ENCODE measurements around the gene KCND1. TPM values are rescaled to one million over a fixed set of nuclear protein-coding genes. Genes with fewer than 3 reads are reported as not detected.
A peak's percentile ranks its signal among the peaks of the same experiment; 100 is the strongest.

The KCND1 gene
- 1 to 10 TPM; 2.4 to 2.5 TPM for total RNA-seq

DNA sequence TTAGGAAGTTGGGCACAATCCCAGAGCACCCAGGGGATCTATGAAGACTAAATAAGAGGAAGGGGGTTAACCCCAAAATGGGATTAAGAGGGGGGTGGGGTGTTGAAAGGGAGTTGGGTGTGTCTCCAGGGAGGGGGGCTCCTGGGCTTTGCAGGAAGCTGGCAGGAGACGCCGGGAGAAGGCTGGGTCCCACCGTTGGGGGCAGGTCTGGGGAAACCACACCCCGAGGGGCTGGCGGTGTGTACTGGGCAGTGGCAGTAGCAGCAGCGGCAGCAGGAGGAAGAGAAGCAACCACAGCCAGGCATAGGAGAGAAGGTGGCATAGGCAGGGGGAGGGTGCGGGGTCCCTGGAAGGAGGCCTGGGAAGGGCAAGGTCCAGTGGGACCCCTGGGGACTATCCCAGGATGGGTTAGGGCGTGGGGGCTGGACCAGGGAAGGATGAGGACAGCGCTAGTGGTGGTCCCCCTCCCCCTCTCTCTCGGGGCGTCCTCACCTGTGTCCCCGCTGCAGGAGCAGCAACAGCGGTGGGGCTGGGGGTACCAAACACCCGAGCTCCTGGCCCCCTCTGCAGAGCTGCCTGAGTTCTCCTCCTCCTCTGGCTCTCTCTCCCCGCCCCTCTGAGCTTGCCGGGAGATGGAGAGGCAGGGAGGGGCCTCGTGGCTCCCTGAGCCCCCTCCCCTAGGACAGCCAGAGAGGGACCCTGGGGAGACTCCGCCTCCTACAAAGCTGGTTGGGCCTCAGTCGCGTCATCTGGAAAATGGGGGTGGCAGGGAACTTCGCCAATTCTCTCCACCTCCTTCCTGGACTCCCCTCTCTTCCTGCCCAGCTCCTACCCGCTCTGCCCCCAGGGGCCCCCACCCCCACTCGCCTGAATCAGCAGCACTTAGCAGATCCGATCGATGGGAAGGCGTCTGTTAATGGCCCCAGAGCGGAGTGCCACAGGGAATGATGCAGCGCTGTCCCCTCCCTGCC is at the start of gene KCND1:
TSS of gene KCND1 (minus strand) at position 596 of the 971 bp plus-strand sequence. CDS start 1,573 bp downstream, outside the sequence.
- POLR2A ChIA-PET, result no interaction called here

DNA sequence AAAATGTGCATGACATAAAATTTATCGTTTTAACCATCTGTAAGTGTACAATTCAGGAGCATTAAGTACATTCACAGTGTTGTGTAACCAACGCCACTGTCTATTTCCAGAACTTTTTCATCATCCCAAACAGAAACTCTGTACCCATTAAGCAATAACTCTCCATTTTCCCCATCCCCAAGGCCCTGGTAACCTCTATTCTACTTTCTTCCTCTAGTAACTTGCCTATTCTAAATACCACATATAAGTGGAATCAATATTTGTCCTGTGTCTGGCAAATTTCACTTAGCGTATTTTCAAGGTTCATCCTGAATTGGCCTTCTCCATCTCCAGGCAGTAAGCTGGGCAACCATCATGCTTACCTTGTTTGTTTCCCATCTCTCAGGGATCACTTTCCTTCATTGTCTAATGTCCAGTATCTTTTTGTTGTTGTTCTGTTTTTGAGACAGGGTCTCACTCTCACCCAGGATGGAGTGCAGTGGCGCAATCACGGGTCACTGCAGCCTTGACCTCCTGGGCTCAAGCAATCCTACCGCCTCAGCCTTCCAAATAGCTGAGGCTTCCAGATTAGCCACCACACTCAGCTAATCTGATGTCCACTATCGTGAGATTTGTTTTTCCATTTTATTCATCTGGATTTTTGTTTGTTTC is 48.1 kb upstream of the KCND1 start:
- H3K9me3 Mint-ChIP-seq, result no peaks in the 10 kb centered on the region
- no peak for DNase-seq
- no peaks in the 10 kb centered on the region for H3K27me3 Mint-ChIP-seq
- ChIA-PET CTCF (no interaction called here), POLR2A (interaction anchor here (0.6 kb wide), 1 partner anchor 20 kb away, joined by 3 read pairs; no protein-coding TSS in a partner anchor)
- H3K4me3 Mint-ChIP-seq, result no peak overlapping the region
- intact Hi-C loops (cut with micrococcal nuclease), result no loop called here
- no peak overlapping the region for H3K27ac Mint-ChIP-seq
- no peaks in the 10 kb centered on the region for H3K4me1 Mint-ChIP-seq (ENCODE audit: low read depth)
- peaks cover 3% of the 10 kb centered on the region for H3K36me3 Mint-ChIP-seq

More for the DNA sequence above, at the start of gene KCND1:
- H3K4me1 Mint-ChIP-seq (ENCODE audit: low read depth), result peaks cover 16% of the 10 kb centered on the region
- H3K27me3 Mint-ChIP-seq, result no peaks in the 10 kb centered on the region
- intact Hi-C loops (cut with micrococcal nuclease), result no loop called here
- CTCF ChIA-PET, result interaction anchor here (0.7 to 1.7 kb wide), 5 partner anchors 10 to 79 kb away, joined by 3 to 5 read pairs (median 3); no protein-coding TSS in a partner anchor
- H3K9me3 Mint-ChIP-seq, result no peaks in the 10 kb centered on the region
- H3K36me3 Mint-ChIP-seq, result peaks cover 9% of the 10 kb centered on the region
- DNase-seq, result peak; percentile 32
- no peak within 1 kb of the TSS for H3K27ac Mint-ChIP-seq
- peak within 1 kb of the TSS; percentile 35 for H3K4me3 Mint-ChIP-seq

DNA sequence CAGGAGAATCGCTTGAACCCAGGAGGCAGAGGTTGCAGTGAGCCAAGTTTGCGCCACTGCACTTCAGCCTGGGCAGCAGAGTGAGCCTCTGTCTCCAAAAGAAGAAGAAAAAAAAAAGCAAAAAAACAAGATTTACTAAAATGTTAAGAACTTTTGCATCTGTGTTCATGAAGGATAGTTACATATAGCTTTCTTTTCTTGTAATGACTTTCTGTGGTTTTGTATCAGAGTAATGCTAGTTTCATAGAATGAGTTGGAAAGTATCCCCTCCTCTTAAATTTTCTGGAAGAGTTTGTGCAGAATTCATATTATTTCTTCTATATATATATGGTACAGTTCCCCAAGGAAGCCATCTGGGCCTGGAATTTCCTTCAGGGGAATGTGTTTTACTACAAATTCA is 47.4 kb upstream of the KCND1 start:
- DNase-seq, result no peak
- ChIA-PET POLR2A (interaction anchor here (0.6 kb wide), 1 partner anchor 21 kb away, joined by 3 read pairs; no protein-coding TSS in a partner anchor), CTCF (no interaction called here)
- Mint-ChIP-seq H3K27ac (no peak overlapping the region), H3K36me3 (no peaks in the 10 kb centered on the region), H3K4me3 (no peak overlapping the region), H3K27me3 (no peaks in the 10 kb centered on the region), H3K4me1 (ENCODE audit: low read depth) (no peaks in the 10 kb centered on the region), H3K9me3 (no peaks in the 10 kb centered on the region)
- intact Hi-C loops (cut with micrococcal nuclease), result no loop called here

DNA sequence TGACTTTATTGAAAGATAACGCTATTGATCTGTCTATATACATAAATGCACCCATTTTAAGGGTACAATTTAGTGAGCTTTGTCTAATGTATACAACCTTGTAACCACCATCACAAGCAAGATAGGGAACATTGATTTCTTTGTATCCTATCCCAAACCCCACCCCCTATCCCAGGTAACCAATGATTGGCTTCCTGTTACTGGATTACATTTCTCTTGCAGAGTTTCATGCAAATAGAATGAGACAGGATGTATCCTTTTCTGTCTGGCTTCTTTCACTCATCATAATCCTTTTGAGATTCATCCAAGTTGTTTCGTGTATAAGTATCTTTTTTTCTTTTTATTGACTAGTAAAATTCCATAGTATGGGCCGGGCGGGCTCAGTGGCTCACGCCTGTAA is 32.1 kb upstream of the KCND1 start:
- POLR2A ChIA-PET, result no interaction called here
- intact Hi-C loops (cut with micrococcal nuclease), result no loop called here

DNA sequence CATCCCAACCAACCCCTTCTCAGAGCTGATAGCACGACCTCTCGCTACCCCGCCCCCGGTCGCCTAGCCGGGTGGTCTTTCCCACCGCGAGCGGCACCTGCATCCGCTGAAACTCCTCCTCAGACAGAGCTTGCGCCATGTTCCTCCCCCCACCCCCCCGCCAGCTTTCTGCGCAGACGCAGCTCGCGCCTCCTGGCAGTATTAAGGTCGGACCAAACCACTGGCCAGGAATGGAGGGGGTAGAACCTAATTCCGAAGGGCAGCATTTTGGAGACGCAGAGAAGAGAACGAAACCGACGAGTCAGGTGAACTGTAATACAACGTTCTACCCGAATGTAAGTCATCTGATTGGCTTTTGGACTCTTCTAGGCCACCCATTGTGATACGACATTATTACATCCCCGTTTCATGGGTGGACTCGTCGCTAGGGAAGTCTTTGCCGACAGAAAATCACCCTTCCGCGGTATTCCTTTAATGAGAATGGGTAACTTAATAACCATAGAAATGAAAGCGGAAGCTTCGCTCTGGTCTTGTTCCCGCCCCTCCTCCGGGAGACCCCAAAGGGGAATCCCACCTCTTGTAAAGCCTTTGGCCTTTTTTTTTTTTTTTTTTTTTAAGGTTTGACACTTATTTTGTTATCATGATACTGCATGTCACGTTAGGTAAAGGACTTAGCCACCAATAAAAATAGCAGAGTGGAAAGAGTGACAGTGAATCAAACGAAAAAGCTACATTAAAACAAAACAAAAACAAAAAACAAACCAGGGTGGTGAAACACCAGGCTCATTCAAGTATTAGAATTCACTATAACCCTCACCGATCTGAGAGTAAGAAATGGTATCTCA is 30.7 kb upstream of the KCND1 start, which contains the start of gene GRIPAP1:
TSS of gene GRIPAP1 (minus strand) at position 174 of the 845 bp plus-strand sequence. CDS start at position 139, 35 bp downstream.
- ChIA-PET POLR2A (interaction anchor here (0.5 to 1.3 kb wide), 8 partner anchors 22 to 370 kb away, joined by 3 to 11 read pairs (median 3); partner anchors contain the start of genes PQBP1, TFE3 and TIMM17B), CTCF (interaction anchor here (0.9 kb wide), 1 partner anchor 41 kb away, joined by 3 read pairs; the partner anchor contains the start of gene TFE3)
- peak within 1 kb of the TSS; percentile 99 for H3K4me3 Mint-ChIP-seq
- peaks cover 35% of the 10 kb centered on the region for H3K4me1 Mint-ChIP-seq (ENCODE audit: low read depth)
- intact Hi-C loops (cut with micrococcal nuclease), result loop anchor here (1.0 kb wide), 3 partner anchors 10 to 44 kb away; partner anchors contain the start of gene TFE3
- no peaks in the 10 kb centered on the region for H3K9me3 Mint-ChIP-seq
- H3K27me3 Mint-ChIP-seq, result no peaks in the 10 kb centered on the region
- peak within 1 kb of the TSS; percentile 98 for H3K27ac Mint-ChIP-seq
- H3K36me3 Mint-ChIP-seq, result peaks cover 20% of the 10 kb centered on the region
- DNase-seq, result peak; percentile 85

More for the DNA sequence above, 32.1 kb upstream of the KCND1 start:
- Mint-ChIP-seq H3K9me3 (no peaks in the 10 kb centered on the region), H3K4me3 (peak overlapping the region; percentile 56), H3K27ac (peak overlapping the region; percentile 60), H3K36me3 (peaks cover 7% of the 10 kb centered on the region), H3K4me1 (ENCODE audit: low read depth) (peaks cover 23% of the 10 kb centered on the region), H3K27me3 (no peaks in the 10 kb centered on the region)
- no peak for DNase-seq
- CTCF ChIA-PET, result no interaction called here

DNA sequence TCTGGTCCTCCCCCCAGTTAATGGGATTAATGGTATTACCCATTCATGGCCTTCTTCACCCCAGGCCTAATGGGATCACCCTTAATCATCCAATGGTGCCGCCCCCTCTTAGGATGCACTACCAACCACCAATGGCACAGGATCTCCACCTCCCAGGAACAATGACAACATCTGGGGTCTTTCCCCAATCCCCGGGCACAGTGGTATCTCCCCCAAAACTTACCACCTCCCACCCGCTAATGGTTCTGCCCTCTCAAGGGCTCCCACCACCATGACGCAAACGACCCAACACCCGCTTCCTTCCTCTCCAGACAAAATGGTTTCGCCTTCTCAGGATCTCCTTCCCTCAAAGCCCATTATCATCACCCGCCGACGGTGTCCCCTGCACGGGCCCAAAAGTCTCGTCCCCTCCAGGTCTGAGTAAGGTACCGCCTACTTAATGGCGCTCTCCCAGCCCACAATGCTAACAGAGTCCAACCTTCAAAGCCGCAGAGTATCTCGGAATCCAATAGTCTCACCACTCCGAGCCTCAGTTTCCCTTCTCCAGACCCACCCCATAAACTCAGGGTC is 30.0 kb upstream of the KCND1 start:
- intact Hi-C loops (cut with micrococcal nuclease), result loop anchor here (1.0 kb wide), 3 partner anchors 11 to 43 kb away; partner anchors contain the start of gene TFE3
- DNase-seq, result peak; percentile 67
- POLR2A ChIA-PET, result interaction anchor here (0.6 to 1.3 kb wide), 4 partner anchors 41 to 175 kb away, joined by 3 to 11 read pairs (median 4); partner anchors contain the start of genes PQBP1, TFE3 and TIMM17B

DNA sequence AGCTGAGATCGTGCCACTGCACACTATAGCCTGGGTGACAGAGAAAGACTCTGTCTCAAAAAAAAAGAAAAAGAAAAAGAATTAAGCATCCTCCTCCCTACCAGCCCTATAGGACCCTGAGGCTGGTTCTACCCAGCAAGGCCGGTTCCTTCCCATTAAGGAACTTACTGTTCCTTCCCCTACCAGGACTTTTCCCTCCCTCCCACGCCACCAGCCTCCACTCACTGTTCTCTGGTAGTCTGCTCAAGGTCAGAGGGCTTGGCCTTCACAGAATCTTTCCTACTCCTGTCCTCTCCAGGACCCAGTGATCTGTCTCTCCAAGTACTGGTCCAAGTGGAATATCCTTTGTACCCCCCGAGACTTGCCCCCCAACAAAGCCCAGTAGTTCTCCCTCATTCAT is 29.0 kb upstream of the KCND1 start:
- intact Hi-C loops (cut with micrococcal nuclease), result no loop called here
- H3K36me3 Mint-ChIP-seq, result peaks cover 27% of the 10 kb centered on the region
- CTCF ChIA-PET, result no interaction called here
- DNase-seq, result no peak
- H3K27ac Mint-ChIP-seq, result peak overlapping the region; percentile 98
- no peaks in the 10 kb centered on the region for H3K9me3 Mint-ChIP-seq
- H3K4me1 Mint-ChIP-seq (ENCODE audit: low read depth), result peaks cover 44% of the 10 kb centered on the region
- H3K27me3 Mint-ChIP-seq, result no peaks in the 10 kb centered on the region
- peak overlapping the region; percentile 99 for H3K4me3 Mint-ChIP-seq
- POLR2A ChIA-PET, result no interaction called here

More for the DNA sequence above, 30.0 kb upstream of the KCND1 start:
- peak overlapping the region; percentile 99 for H3K4me3 Mint-ChIP-seq
- peak overlapping the region; percentile 98 for H3K27ac Mint-ChIP-seq
- H3K27me3 Mint-ChIP-seq, result no peaks in the 10 kb centered on the region
- H3K4me1 Mint-ChIP-seq (ENCODE audit: low read depth), result peaks cover 42% of the 10 kb centered on the region
- no peaks in the 10 kb centered on the region for H3K9me3 Mint-ChIP-seq
- H3K36me3 Mint-ChIP-seq, result peaks cover 26% of the 10 kb centered on the region
- CTCF ChIA-PET, result interaction anchor here (0.9 kb wide), 1 partner anchor 42 kb away, joined by 3 read pairs; the partner anchor contains the start of gene TFE3

DNA sequence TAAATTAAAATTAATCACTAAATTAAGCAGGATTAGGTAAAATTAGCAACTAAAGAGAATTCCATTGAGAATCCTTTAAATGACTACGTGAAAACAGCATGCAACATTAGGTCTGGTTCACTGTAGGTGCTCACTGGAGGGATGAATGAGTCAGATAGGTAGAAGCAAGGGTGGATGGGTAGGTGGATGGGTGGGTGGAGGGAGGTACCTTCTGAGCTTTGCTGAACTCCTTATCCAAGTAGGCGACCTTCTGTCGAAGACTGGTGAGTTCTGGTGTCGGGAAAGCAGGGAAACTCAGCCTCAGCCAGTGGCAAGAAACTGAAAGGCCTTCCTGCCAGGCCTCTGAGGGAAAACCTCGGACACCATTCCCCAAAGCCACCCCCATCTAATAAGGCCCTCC is 27.4 kb upstream of the KCND1 start:
- Mint-ChIP-seq H3K27me3 (no peaks in the 10 kb centered on the region), H3K4me3 (no peak overlapping the region), H3K4me1 (ENCODE audit: low read depth) (peaks cover 44% of the 10 kb centered on the region), H3K36me3 (peaks cover 33% of the 10 kb centered on the region), H3K27ac (peak overlapping the region; percentile 28), H3K9me3 (no peaks in the 10 kb centered on the region)
- ChIA-PET POLR2A (no interaction called here), CTCF (no interaction called here)
- peak; percentile 35 for DNase-seq
- intact Hi-C loops (cut with micrococcal nuclease), result no loop called here

DNA sequence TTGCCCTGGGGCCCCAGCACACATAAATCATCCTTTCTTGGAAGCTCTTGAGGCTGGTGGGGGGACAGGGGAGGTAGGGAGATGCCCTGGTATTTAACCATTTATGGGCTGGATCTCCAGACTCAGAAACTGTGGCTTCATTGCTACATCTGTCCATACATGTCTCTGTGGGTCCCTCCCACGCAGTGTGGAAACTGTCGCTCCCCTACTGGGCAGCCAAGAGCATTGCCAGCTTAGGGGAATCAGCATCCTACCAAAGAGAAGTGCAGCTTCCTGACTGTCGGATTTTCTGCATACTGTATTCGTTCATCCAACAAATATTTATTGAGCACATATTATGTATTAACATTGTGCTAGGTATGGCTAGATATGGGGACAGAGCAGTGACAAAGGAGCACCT is 26.7 kb upstream of the KCND1 start:
- no peak for DNase-seq
- ChIA-PET POLR2A (no interaction called here), CTCF (no interaction called here)
- Mint-ChIP-seq H3K27me3 (no peaks in the 10 kb centered on the region), H3K9me3 (no peaks in the 10 kb centered on the region), H3K4me1 (ENCODE audit: low read depth) (peaks cover 42% of the 10 kb centered on the region), H3K27ac (no peak overlapping the region), H3K36me3 (peaks cover 35% of the 10 kb centered on the region), H3K4me3 (no peak overlapping the region)
- intact Hi-C loops (cut with micrococcal nuclease), result no loop called here

DNA sequence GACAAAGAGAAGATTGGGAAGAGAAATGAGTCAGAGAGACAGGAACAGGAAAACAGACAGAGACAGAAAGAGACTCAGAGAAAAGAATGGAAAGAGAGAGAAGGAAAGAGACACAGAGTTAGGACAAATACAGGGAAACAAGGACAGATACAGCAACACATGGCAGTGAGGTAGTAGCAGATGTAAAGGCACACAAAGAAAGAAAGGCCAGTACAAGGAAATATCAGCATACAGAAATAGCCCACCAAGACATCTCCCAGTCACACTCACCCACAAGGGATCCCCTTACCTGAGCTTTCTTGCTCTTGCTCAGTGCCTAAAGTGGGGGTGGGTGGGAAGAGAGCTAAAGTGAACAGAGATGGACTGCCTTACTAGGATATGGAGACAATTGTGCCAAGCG is 26.2 kb upstream of the KCND1 start:
- no peaks in the 10 kb centered on the region for H3K27me3 Mint-ChIP-seq
- no peak overlapping the region for H3K4me3 Mint-ChIP-seq
- peaks cover 37% of the 10 kb centered on the region for H3K36me3 Mint-ChIP-seq
- H3K4me1 Mint-ChIP-seq (ENCODE audit: low read depth), result peaks cover 42% of the 10 kb centered on the region
- ChIA-PET CTCF (no interaction called here), POLR2A (no interaction called here)
- H3K27ac Mint-ChIP-seq, result no peak overlapping the region
- H3K9me3 Mint-ChIP-seq, result no peaks in the 10 kb centered on the region
- no peak for DNase-seq
- intact Hi-C loops (cut with micrococcal nuclease), result no loop called here

DNA sequence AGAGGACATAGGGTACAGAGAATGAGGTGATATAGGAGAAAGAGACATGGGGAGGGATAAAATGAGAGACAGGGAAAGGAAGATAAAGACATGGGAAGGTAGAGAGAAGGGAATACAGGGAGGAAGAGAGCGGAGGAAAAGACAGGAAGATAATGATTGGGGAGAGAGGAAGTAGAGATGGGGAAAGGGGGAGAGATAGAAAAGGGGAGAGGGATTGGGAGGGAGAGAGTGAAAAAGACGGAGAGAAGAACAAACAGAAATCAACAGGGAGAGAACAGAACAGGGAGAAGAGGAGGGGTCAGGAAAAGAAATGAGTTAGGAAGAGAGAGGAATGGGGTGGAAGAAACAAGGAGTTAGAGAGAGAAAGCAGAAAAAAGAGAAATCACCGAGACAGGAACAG is 25.8 kb upstream of the KCND1 start:
- Mint-ChIP-seq H3K4me3 (no peak overlapping the region), H3K27me3 (no peaks in the 10 kb centered on the region), H3K27ac (no peak overlapping the region), H3K4me1 (ENCODE audit: low read depth) (peaks cover 42% of the 10 kb centered on the region), H3K9me3 (no peaks in the 10 kb centered on the region), H3K36me3 (peaks cover 39% of the 10 kb centered on the region)
- no peak for DNase-seq
- ChIA-PET CTCF (no interaction called here), POLR2A (no interaction called here)
- intact Hi-C loops (cut with micrococcal nuclease), result no loop called here

All from activated CD4-positive, alpha-beta memory T cell treated with anti-CD3 and anti-CD28 coated beads for 36 hours (primary cell).